GM12864 (cell line): ENCODE data around the gene POLR2J.
A peak's percentile ranks its signal among the peaks of the same experiment; 100 is the strongest.

Experiments used
- DNase-seq: peaks from one replicate; pipeline ENCODE4 v3.0.0-alpha.2; 2011; ENCODE audit warnings: low read depth
- H3K4me3 ChIP-seq: 2 replicates; pipeline ENCODE4 v1.5.1; 2011; ENCODE audit warnings: mild to moderate bottlenecking, low read depth, low read length, control low read depth
- CTCF ChIP-seq: IDR thresholded peaks from 2 replicates; pipeline ENCODE4 v1.5.1; 2011; ENCODE audit warnings: low read depth, mild to moderate bottlenecking, moderate library complexity, low read length, control low read depth, inconsistent platforms; ENCODE audit errors: missing control alignments

Gene POLR2J

DNA sequence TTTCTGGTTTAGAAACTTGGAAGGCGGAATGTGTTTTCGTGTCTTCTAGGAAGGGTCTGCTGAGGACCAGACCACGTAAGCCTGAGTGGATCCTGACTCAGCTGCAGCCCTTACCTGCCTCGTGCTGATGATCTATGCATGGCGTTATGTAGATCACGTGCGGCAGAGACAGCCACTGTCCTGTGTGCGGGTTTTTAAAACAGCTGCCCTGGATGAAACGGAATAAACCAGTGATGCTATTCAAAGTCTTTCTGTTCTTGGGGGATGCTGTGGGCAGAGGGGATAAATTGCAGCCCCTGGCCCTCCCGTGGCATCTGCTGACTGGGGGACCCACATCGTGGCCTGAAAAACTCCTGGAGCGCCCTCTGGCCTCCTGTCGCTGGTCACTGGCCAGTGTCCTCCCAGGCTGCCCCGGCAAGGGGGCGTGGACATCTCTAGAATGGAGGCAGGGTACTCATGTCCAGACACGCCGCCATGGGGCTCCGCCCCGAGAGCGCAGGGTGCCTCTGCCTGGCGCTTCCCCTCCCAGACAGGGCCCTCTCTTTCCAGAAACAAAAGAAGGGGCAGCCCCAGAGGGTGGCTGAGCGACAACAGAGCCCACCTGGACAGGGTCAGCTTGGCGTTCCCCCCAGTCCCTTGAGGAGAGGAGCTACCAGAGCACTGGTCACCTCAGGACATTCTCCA, 27.2 kb downstream of the POLR2J start:
- no peak for DNase-seq
- no peak for TF ChIP-seq CTCF
- H3K4me3 ChIP-seq: no peak overlapping the region

- peak; percentile 65 for TF ChIP-seq CTCF
- H3K4me3 ChIP-seq: no peak overlapping the region
- no peak for DNase-seq
These were observed 28.5 kb downstream of the POLR2J start for GRCh38 chr7:102450242-102450641.

- no peak for DNase-seq
- H3K4me3 ChIP-seq: no peak overlapping the region
- no peak for TF ChIP-seq CTCF
These were observed 29.6 kb downstream of the POLR2J start for GRCh38 chr7:102449136-102449535.

DNA sequence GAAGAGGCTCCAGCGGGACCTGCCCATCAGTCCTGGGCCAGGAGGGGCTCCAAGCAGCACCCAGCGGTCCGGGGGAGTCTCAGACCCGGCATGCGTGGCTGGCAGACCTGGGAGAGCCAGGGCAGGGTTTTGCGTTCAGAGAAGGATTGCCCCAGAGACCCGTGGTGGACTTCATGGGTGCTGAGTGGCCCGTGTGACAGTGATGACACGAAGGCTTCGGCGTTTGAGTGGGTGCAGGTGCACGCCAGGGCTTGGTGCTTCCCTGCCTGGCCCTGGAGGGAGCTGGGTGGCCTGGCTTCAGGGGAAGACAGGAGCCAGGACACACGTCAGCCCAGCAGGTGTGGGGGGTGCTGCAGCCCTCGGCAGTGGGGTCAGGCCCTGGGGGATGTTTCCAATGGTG, 31.4 kb downstream of the POLR2J start:
- TF ChIP-seq CTCF: no peak
- no peak overlapping the region for H3K4me3 ChIP-seq
- no peak for DNase-seq

- H3K4me3 ChIP-seq: no peak overlapping the region
- no peak for DNase-seq
- no peak for TF ChIP-seq CTCF
These were observed 32.1 kb downstream of the POLR2J start for GRCh38 chr7:102446387-102447156.

- DNase-seq: no peak
- no peak for TF ChIP-seq CTCF
- H3K4me3 ChIP-seq: no peak overlapping the region
These were observed 33.0 kb downstream of the POLR2J start for GRCh38 chr7:102445674-102446071.
